CD4-positive, alpha-beta T cell treated with Interleukin-4 for 1 hour (primary cell): Measurements from ENCODE around the gene DLGAP1.
"Not testable (repeated sequence)": the region's sequence is repeated elsewhere in the genome, so short reads cannot be mapped to it uniquely, and the experiment has no call there.

Experiments used
- DNase-seq, 2 donors: peaks; one replicate each; pipeline ENCODE4 v3.0.0-alpha.2; 2020 to 2022

DLGAP1 gene

GRCh38 chr18:4455113-4455811, at the start of gene DLGAP1:
Gene DLGAP1 (minus strand): TSS chr18:4455307.
- DNase-seq, result peak in 1 of 2 donors; percentile 2

DNA sequence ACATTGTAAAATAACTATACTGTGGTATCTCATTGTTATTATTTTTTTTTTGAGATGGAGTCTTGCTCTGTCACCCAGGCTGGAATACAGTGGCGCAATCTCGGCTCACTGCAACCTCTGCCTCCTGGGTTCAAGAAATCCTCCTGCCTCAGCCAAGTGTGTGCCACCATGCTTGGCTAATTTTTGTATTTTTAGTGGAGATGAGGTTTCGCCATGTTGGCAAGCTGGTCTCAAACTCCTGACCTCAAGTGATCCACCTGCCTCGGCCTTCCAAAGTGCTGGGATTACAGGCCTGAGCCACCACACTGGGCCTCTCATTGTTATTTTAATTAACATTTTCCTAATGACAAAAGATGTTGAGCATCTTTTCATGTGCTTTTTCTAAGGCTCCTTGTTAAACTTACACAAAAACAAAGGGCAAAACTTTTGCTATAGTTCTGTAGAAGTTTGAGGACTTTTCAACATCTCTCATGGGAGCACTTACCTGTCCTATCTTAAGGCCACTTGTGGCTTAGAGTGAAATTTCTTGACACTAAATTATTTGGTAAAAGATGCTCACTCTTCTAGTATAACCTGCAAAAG, 39.7 kb upstream of the DLGAP1 start:
- not testable (repeated sequence) for DNase-seq

DNA sequence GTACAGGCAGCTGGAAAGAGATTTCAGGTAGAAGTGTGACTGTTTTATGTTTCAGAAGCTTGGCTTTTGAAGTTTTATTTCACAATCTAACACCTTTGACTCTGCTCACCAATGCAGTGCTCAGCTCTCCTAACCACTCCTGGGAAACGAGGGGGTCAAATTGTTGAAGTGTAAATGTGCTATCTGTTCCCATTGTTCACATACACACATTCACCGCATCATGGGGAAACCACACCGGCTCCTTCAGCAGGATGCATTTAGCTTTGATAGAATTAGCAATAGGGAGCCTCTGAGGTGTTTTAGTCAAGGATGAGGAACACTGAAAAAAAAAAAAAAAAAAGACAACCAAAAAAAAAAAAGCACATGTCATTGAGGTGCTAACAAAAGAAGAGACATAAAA, 13.4 kb upstream of the DLGAP1 start:
- DNase-seq, result no peak

DNA sequence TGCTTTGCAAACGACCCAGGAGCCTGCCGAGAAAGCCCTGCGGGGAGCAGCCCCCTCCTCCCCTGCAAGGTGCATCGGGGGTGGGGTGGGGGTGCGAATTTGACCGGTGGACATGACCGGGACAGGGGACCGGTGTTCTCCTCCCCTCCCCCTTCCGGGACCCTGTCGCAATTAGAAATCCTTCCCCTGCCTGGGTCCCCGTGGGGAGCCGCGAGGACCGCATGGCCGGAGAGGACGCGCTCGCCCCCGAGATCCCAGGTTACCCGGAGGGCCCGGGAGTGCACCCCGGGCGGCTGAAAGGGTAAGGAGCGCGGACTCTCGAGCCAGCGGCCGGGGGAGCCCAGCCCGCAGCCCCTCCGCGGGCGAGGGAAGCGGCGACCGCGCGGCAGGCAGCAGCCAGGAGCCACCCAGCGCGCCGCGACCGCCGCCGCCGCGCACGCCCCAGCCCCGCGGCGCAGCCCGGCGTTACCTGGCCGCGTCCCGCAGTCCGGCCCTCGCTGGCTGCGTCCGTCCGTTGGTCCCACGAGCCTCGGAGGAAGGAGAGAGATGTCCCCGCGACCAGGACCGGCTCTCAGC, 482 bp downstream of the DLGAP1 start:
- DNase-seq, result no peak

DNA sequence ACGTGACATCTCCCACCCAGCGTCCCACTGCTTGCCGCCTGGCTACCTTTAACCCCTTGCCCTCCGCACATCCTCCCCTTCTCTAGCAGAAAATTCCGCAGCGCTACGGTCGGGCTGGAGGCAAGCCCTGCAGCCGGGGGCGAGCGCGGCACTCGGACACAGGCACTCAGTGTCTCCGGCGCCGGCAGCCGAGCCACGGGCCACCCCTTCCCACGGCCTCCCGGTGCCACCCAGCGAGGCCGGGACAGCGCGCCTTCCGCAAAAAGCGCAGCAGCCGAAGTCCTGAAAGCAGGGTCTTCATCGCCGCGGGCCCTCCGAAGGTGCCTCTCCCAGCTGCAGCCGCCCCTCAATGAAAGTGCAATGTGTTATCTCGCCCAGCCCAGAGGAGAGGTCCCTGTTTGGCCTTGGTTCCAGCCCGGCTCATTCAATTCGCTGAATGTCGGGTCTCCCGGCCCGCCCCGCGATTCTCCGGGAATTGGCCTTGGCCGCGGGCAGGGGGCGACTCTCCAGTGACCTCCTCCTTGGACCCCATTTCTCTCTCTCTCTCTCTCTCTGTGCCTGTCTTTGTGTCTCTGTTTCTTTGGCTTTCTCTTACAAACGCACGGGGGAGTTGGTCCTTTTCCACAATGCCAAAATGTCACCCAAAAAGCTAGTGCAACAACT, 1.1 kb downstream of the DLGAP1 start:
- DNase-seq, result no peak

- DNase-seq, result no peak
These were observed 1.6 kb downstream of the DLGAP1 start for GRCh38 chr18:4453567-4453873.

DNA sequence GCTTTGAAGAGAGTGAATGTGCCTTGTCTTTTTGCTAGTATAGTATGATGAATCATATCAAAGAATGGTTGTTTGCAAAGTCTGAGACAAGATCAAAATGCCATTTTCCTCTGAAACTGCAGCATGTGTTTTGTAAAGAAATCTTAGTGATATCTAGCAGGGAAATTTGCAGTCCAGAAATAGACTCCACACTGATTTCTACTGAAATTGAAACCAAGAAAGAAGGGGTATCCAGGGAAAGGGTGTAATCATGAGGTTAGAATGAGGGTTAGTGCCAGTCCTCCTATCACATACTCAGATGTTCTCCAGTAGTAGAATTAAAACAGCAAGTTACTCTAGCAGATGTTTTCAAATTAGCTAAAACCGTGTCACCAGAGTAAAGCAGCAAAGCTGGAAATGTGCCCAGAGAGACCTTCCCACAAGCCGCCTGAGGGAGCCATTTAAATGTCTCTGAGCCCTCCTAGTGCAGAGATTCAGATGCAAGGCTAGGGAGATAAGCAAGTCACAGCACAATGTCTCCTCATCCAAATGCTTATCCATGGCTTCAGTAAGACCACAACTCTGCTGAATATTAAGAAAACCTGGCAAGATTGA, 4.9 kb downstream of the DLGAP1 start:
- DNase-seq, result no peak

- DNase-seq, result no peak
These were observed 9.2 kb downstream of the DLGAP1 start for GRCh38 chr18:4445902-4446301.

- no peak for DNase-seq
These were observed 10.8 kb downstream of the DLGAP1 start for GRCh38 chr18:4444306-4444705.

DNA sequence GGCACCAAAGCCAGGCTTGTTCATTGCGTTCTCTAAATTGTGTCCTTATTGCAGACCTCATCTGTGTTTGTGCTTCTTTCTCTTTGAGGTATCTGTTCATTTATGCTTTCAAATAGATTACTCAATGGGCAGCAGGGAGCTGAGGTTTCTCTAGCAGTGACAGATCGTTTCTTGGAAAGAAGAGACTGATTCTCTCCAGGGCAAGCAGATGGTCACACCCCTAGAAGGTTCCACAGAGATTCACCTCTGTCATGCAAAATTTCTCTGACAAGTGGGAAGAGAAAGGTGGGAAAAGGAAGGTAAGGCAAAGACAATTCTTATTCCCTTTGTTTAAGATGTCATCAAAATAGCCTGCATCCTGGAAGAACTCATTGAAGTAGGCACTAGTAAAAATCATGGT, 14.0 kb downstream of the DLGAP1 start:
- no peak for DNase-seq

- no peak for DNase-seq
These were observed 16.2 kb downstream of the DLGAP1 start for GRCh38 chr18:4438938-4439337.

- DNase-seq, result no peak
These were observed 21.4 kb downstream of the DLGAP1 start for GRCh38 chr18:4433717-4434116.

DNA sequence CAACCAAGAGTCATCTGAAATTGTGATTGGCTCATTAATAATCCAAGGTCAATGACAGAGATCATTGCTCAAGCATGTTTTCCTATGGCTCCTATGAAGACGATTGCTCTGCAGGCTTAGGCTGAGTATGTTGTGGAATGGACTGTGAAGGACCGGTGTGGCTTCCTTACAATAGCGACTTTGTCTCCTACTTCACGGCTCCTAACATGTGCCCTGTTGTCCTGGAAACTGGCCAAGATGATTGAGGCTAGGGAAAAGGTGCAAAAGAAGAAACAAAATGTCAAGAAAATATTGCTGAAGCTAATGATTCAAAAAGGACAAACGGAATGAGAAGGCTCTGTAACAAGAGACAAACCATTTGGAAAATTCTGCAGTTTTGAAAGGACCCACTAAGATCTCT, 24.3 kb downstream of the DLGAP1 start:
- no peak for DNase-seq

DNA sequence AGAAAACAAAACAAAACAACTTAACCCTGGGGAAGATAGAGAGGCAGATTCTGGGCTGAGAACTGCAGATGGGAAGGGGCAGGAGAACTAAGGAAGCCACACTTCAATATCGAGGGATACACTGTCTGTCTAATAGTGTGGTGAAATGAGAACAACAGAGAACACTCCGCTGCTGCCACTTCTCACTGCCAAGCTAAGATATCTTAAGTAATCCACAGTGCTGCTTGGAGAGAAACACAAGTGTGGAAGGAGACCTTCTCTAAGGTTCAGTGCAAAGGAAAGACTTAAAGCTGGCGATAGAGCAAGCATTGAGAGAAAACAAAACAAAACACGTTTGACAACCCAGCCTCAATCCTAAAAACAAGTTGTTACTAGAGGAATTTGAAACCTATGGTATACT, 37.4 kb downstream of the DLGAP1 start:
- no peak for DNase-seq

DNA sequence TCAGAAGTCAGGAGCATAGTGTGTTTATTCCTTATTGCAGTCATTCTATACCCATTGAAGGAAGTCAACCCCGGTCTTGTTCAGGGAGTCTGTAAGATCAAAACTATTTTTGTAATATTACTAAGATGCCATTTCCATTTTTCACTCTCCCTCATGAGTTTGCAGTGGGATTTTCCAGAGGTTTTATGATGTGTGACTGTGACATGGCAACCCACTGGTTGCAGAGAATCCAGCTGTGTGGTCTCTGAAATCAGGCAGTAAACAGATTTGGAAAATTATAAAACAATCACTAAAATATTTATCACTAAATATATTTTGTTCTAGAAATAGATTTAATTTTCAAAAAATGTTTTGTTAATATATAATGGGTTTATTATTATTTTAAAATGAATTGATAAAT, 38.1 kb downstream of the DLGAP1 start:
- DNase-seq, result no peak

- DNase-seq, result no peak
These were observed 42.8 kb downstream of the DLGAP1 start for GRCh38 chr18:4412286-4412685.

- no peak for DNase-seq
These were observed 48.3 kb downstream of the DLGAP1 start for GRCh38 chr18:4406856-4407255.

- no peak for DNase-seq
These were observed 49.1 kb downstream of the DLGAP1 start for GRCh38 chr18:4405965-4406364.

GRCh38 chr18:4403836-4404235, 51.3 kb downstream of the DLGAP1 start:
- DNase-seq, result no peak

DNA sequence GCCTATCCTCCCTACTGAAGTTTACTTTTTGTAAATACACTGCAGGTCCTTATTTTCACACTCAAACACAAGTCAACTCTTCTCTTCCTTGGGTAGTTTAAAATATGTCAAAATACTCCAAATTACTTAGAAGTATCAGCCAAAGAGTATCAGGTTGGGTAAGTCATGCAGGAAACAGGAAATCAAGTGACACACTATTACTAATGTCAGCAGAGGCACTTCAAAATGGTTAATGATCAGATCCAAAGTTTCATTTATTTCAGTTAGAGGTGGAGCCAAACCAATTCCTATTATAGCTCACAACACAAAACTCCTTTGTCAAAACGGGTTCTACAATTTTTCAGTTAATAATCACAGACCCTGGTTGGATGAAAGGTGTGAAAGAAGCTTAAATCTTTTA, 54.2 kb downstream of the DLGAP1 start:
- DNase-seq, result no peak

- no peak for DNase-seq
These were observed 55.2 kb downstream of the DLGAP1 start for GRCh38 chr18:4399929-4400328.

GRCh38 chr18:4394700-4395099, 60.4 kb downstream of the DLGAP1 start:
- DNase-seq, result no peak

DNA sequence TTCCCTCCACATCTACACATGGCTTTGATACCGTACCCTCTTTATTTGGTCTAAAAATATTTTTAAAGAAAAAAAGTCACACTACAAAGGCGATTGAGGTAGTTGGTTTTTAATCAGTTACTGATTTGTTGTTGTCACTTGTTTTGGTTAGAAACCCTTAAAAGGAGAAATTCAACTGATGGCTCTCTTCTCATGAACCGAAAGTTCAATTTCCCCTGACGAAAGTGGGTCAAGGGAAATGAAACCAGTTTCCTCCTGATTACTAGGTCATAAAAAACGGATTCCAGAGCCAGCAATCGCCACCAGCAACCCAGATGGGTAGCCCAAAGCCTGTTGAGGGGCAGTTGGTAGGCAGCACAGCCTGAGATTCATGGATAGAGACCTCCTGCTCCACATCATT, 63.2 kb downstream of the DLGAP1 start:
- DNase-seq, result peak in 1 of 2 donors; percentile 15

- DNase-seq, result no peak
These were observed 69.2 kb downstream of the DLGAP1 start for GRCh38 chr18:4385876-4386275.
